ENCODE measurements around the gene TNIK. TPM values are rescaled to one million over a fixed set of nuclear protein-coding genes. Genes with fewer than 3 reads are reported as not detected.

TNIK gene
- polyA plus RNA-seq, 1 donor = 19.2 TPM

GRCh38 chr3:171068658-171069057 is 391.5 kb downstream of the TNIK start:
- no peak for DNase-seq

DNA sequence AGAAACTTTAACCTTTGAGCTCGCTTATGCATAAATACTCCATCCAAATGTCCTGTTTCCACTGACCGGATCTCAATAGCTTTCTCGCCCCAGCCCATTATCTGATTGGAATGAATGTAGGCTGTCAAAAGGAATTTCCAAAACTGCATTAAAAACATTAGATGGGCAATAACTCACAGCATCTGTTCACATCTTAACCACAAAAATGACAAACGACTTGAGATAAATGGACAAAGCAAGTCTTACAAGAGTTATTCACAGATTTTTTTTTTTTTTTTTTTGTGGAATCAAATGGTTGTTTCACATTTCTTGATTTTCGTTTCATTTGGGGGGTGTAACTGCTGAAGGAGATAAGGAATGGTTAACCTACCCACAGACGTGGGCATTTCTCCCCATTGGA is 394.0 kb downstream of the TNIK start:
- no peak for DNase-seq

GRCh38 chr3:171065732-171066131 is 394.5 kb downstream of the TNIK start:
- no peak for DNase-seq

DNA sequence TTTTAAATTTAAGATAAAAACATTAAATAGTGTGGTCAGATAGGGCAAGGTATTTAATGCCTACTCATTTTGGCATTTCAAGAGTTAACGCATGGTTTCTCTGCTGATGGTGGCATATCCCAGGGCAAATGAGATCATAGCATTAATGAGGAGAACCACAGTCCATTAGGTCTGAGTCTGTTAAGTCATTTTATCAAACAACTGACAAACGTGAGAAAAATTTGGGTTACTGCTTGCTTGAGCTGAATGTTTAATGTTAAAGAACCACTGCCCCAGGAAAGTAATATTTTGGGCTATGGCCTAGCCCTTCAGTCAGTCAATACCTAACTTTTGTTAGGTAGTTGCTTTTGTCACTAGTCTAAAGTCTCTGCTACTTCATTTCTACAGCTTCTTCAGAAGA is 395.7 kb downstream of the TNIK start:
- no peak for DNase-seq

- no peak for DNase-seq
Measured at GRCh38 chr3:171061749-171062148, 398.5 kb downstream of the TNIK start.

GRCh38 chr3:171059978-171060377 is 400.2 kb downstream of the TNIK start:
- DNase-seq = no peak

DNA sequence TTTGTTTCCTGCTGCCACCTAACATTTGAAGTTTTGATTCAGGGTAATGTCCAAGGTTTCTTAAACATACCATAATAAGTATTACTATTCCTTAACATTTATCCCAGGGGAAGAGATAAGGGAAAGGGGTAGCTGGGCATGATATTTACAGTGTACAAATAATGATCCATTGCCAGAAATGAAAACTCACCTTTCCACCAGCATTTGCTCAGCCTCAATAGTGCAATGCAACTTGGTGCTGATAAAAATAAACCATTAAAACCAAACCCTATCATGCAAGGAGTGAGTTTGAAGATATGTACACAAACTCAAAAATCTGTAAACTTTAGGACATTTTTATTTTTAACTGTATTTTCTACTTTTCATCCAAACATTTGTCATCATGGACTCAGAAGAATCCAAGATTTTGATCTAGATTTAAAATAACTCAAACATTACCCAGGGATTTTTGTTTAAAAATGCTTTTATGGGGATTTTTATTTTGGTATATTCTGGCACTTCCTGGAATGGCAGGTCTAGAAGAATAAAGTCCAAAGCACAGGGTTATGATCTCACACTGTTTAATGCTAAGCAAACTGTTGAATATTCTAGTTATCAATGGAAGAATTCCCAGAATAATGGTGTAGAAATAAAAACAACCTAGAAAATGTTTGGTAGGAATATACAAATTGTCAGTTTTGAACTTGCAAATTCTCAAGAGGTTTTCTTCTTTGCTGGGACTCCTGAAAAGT is 401.2 kb downstream of the TNIK start:
- no peak for DNase-seq

DNA sequence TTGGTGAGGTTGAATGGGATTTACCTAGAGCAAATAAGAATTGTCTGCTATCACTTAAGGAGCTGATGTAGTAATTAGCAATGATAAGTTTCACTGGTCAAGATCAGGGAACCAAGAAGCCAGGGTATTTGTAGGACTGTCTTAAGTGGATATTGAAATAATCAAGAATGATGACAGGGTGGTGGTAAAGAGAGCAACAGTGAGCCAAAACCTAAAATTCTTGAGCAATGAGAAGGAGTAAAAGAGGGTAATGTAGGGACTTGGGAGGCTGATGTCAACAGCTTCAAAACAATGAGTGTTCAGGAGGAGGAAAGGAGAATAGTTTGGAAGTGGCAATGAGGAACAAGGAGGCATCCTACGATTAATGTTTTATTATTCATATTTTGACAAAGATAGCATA is 402.1 kb downstream of the TNIK start:
- no peak for DNase-seq

GRCh38 chr3:171057072-171057471 is 403.1 kb downstream of the TNIK start:
- DNase-seq = no peak

DNA sequence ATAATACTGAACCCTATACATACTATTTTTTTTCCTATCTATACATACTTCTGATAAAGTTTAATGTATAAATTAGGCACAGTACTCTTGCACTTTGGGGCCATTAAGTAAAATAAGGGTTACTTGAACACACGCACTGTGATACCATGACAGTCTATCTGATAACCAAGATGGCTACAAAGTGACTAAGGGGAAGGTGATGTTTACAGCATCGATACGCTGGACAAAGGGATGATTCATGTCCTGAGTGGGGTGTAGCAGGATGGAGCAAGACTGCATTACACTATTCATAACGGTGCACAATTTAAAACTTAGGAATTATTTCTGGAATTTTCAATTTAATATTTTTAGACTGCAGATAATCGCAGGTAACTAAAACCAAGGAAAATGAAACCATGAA is 403.7 kb downstream of the TNIK start:
- no peak for DNase-seq

- DNase-seq = no peak
Measured at GRCh38 chr3:171055336-171056178, 404.6 kb downstream of the TNIK start.

- no peak for DNase-seq
Measured at GRCh38 chr3:171054921-171055320, 405.3 kb downstream of the TNIK start.

DNA sequence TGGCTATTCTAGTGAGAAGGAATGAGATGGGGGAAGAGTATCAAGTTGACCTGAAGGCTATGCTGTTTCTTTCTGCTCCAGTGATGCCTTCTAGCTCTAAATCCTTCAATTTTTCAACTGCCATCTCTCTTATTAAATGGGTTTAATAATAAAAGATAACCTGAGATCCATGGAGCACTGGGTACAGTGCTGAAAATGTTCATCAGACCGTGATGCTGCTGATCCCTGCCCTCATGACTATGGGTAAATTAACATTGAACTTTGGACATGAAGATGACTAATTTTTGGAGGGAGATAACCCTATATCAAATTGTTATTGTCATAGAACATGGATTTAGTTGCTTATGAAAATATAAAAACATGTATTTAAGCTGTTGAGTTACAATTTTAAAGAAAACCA is 406.0 kb downstream of the TNIK start:
- no peak for DNase-seq

GRCh38 chr3:171049861-171050444 is 410.3 kb downstream of the TNIK start:
- peak; percentile 38 for DNase-seq

DNA sequence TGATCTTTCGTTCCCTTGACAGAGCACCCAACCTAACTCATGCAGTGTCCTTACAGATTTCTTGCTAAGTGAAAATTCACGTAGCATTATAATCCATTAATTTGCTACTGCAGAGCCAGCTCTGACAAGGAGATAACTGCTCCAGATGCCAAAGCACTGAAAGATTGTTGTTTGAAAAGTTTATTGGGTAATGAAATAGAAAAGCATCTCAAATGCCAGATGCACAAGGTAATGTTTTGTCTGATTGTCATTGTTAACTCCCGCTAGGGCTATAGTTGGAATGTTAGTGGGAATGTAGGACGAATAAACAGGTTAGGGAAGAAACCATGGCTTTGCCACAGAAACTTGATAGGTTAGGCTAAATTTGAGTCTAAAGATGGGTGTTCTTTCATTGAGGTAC is 413.4 kb downstream of the TNIK start:
- no peak for DNase-seq

DNA sequence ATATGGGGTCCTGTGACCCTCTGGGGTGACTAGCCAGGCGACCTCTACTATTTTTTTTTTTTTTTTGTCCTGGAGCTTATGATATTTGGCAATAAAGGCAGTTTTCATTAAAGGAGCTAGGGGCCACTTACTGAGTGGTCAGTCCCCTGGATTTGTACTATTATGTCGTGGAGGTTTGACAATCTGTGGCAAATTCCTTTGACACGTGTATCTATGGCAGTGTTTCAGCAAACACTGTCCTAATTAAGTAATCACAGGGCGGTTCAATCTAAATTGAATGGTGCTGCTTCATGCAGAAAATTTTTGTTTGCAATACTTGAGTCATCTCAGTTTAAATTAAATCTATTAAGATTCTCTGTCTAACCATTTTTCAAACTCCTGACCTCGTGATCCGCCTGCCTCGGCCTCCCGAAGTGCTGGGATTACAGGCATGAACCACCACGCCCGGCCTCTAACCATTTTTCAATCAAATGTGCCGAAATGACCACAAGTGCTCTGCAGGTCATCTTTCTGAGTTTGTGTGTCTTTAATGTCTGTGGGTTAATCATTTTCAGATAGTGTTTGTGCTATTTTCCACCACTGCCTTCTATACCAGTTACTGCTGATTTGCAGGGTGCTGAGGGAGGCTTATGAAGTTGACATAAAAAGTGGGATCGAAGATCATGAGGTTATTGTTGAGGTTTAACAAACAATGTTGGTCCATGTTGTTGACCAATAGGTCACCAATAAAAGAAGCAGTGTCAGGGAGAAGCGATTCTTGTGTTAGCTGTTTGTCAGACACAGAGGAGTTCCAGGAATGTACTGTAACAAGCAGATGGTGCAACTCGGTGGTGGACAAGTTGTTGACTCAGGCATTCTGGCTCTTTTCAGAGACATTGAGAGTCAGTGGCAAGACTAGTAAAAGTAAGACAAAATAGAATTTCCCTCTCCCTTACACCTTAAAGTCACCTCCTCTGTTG is 415.1 kb downstream of the TNIK start:
- DNase-seq = no peak

- DNase-seq = no peak
Measured at GRCh38 chr3:171044384-171044783, 415.8 kb downstream of the TNIK start.

DNA sequence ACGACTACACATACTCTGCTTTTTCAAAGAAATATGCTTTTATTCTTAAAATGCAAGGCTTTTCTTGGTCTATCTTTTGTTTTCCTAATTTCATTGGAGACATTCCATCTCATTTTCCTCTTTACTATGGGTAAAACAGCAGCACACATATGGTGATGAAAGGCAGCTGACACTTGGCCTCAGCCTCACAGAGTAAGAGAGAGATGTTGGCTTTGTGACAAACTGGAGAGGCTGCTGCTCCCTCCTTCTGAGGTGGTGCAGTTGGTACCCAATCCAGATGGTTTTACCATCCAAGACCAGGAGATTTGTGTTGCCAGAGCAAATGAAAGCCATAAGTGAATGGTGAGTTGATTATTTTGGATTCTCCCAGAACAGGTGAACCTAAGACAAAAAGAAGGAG is 420.5 kb downstream of the TNIK start:
- no peak for DNase-seq

DNA sequence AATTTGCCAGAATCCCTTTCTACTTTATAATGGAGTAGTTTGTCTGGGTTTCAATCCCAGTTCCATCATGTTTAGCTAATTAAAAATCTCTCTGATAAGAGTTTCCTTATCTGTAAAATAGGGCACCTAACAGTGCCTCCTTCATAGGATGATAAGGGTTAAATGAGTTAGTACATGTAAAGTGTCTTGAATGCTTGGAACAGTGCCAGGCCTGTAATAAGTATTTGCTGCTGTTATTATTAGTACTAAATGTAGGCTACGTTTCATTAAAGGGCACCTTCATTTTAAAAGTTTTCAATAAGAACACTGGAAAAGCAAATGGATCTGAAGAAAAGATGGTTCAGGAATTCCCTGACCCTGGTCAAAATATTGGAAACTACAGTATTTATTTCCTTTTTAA is 421.9 kb downstream of the TNIK start:
- DNase-seq = no peak

- no peak for DNase-seq
Measured at GRCh38 chr3:171028779-171029232, 431.4 kb downstream of the TNIK start.

DNA sequence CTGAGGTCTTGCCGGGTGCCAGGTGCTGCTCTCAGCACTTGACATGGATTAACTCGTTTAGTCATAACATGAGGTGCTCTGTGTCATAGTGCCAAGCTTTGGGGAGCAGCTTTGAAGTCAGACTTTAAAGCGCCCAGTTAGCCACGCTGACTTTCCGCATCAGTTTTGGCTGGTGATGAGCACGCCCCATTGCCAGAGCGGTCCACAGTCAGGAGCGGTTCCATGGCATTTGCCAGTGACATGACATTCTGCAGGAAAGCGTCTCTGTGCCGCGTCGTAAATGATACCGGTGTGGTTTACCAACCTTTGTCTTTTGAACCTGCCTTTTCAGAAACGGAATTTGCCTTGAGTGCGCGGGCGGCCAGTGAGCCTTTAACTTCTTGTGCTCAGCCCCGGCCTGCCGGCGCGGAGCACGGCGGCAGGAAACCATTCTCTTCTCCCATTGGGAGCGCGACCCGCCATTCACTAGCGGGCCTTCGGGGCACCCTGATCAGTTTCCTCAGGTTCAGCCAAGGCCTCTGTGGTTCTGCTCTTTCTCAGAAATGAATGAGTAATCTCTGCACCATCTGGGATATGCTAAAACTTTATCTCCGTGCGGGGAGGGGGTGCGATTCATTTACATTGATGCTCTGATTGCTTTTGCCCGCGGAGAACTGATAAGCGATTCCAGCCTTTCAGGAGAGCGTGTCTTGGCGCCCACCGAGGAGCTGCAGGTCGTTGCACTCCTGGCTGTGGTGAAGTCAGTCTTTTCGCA is 432.0 kb downstream of the TNIK start:
- DNase-seq = peak; percentile 60

Data from left kidney (tissue), 2 donors.